Lung (tissue), 12 donors: Measurements from ENCODE around the gene TMEM94. TPM values are rescaled to one million over a fixed set of nuclear protein-coding genes. Genes with fewer than 3 reads are reported as not detected.

ENCODE experiments used
- ATAC-seq: fragments of 200-7000 bp; cut with Tn5 transposase; one replicate; pipeline ENCODE4 v1.9.1; 2020; ENCODE audit warnings: moderate number of reproducible peaks; ENCODE audit not compliant: insufficient read depth, low FRiP score
- DNase-seq, 3 donors: peaks; one replicate each; pipeline ENCODE4 v3.0.0-alpha.2; 2013 to 2017
- H3K27ac ChIP-seq, 2 donors: one replicate each; pipeline ENCODE4 v1.5.1; 2013; ENCODE audit warnings: mild to moderate bottlenecking in 2 of 2, moderate library complexity in 2 of 2, control low read depth in 1 of 2, inconsistent platforms in 1 of 2, low read depth in 1 of 2, low read length in 1 of 2
- H3K27me3 ChIP-seq, 3 donors: one replicate each; pipeline ENCODE4 v1.5.1; 2013; ENCODE audit warnings: low read length in 2 of 3; ENCODE audit not compliant: control insufficient read depth in 3 of 3, insufficient read depth in 3 of 3
- H3K36me3 ChIP-seq, 4 donors: one replicate each; pipeline ENCODE4 v1.5.1; 2013; ENCODE audit warnings: low read length in 4 of 4, mild to moderate bottlenecking in 1 of 4, moderate library complexity in 1 of 4; ENCODE audit not compliant: control insufficient read depth in 4 of 4, insufficient read depth in 4 of 4
- H3K4me1 ChIP-seq, 5 donors: one replicate each; pipeline ENCODE4 v1.5.1; 2013; ENCODE audit warnings: low read length in 5 of 5, mild to moderate bottlenecking in 2 of 5, moderate library complexity in 1 of 5; ENCODE audit not compliant: control insufficient read depth in 5 of 5, insufficient read depth in 5 of 5
- H3K4me3 ChIP-seq: one replicate; pipeline ENCODE4 v1.5.1; 2013; ENCODE audit warnings: mild to moderate bottlenecking, control low read depth, moderate library complexity
- H3K9ac ChIP-seq, 2 donors: one replicate each; pipeline ENCODE4 v1.5.1; 2013; ENCODE audit warnings: low read length in 2 of 2, control low read depth in 1 of 2; ENCODE audit not compliant: insufficient read depth in 1 of 2
- H3K9me3 ChIP-seq, 4 donors: one replicate each; pipeline ENCODE4 v1.5.1; 2013; ENCODE audit warnings: low read length in 3 of 4, mild to moderate bottlenecking in 1 of 4, moderate library complexity in 1 of 4; ENCODE audit not compliant: control insufficient read depth in 4 of 4, insufficient read depth in 3 of 4
- WGBS, 2 donors: extraction: QIAGEN DNeasy Blood & Tissue Kit; methylation state at CpG; one replicate each; pipeline ENCODE4 v1.1.7; 2013; 5-methylcytosine and 5-hydroxymethylcytosine counted together
- polyA plus RNA-seq, 2 donors: library from polyadenylated mRNA; stranded (reverse); fragments of 200-250 nt; gene quantifications; one replicate each; pipeline ENCODE4 v1.2.1, GENCODE V29; 2013
- total RNA-seq, 2 donors: library from RNA; depleted of rRNA in 1 of 2; stranded (reverse); fragments of >200 nt in 1 of 2; gene quantifications; one replicate each; pipeline ENCODE4 v1.2.1, GENCODE V29; 2014 to 2021
- TF ChIP-seq, protein P1 (sequence below): IDR thresholded peaks from 2 replicates; pipeline ENCODE4 v1.5.1; 2012; ENCODE audit warnings: mild to moderate bottlenecking; ENCODE audit errors: control extremely low read depth, extremely low read depth
- donor health status: control.
- donor health status: control.
- donor health status: Bipolar disorder and iron deficiency.
- donor health status: healthy.
- donor health status: DM: yes; HTN: yes; CAD: no.

Gene TMEM94
- total and polyA plus RNA-seq, 4 donors: 40.0 to 82.3 (median 53.3) TPM

- no peaks in the 10 kb centered on the region for H3K36me3 ChIP-seq
- WGBS, 2 donors: 72 to 85% methylated on average over 5 of the region's 5 CpGs
- no peaks in the 10 kb centered on the region for H3K9me3 ChIP-seq
- no peaks in the 10 kb centered on the region for H3K27me3 ChIP-seq
- H3K27ac ChIP-seq: no peak overlapping the region
- DNase-seq (no peak), ATAC-seq (no peak)
- H3K9ac ChIP-seq: no peak overlapping the region
- H3K4me1 ChIP-seq: peaks cover 0 to 3% (median 0%) of the 10 kb centered on the region in 5 donors
- TF ChIP-seq, protein P1, sequence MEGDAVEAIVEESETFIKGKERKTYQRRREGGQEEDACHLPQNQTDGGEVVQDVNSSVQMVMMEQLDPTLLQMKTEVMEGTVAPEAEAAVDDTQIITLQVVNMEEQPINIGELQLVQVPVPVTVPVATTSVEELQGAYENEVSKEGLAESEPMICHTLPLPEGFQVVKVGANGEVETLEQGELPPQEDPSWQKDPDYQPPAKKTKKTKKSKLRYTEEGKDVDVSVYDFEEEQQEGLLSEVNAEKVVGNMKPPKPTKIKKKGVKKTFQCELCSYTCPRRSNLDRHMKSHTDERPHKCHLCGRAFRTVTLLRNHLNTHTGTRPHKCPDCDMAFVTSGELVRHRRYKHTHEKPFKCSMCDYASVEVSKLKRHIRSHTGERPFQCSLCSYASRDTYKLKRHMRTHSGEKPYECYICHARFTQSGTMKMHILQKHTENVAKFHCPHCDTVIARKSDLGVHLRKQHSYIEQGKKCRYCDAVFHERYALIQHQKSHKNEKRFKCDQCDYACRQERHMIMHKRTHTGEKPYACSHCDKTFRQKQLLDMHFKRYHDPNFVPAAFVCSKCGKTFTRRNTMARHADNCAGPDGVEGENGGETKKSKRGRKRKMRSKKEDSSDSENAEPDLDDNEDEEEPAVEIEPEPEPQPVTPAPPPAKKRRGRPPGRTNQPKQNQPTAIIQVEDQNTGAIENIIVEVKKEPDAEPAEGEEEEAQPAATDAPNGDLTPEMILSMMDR: no peak
- no peak overlapping the region for H3K4me3 ChIP-seq
Observed at GRCh38 chr17:75411328-75412067, 44.9 kb upstream of the TMEM94 start.

DNA sequence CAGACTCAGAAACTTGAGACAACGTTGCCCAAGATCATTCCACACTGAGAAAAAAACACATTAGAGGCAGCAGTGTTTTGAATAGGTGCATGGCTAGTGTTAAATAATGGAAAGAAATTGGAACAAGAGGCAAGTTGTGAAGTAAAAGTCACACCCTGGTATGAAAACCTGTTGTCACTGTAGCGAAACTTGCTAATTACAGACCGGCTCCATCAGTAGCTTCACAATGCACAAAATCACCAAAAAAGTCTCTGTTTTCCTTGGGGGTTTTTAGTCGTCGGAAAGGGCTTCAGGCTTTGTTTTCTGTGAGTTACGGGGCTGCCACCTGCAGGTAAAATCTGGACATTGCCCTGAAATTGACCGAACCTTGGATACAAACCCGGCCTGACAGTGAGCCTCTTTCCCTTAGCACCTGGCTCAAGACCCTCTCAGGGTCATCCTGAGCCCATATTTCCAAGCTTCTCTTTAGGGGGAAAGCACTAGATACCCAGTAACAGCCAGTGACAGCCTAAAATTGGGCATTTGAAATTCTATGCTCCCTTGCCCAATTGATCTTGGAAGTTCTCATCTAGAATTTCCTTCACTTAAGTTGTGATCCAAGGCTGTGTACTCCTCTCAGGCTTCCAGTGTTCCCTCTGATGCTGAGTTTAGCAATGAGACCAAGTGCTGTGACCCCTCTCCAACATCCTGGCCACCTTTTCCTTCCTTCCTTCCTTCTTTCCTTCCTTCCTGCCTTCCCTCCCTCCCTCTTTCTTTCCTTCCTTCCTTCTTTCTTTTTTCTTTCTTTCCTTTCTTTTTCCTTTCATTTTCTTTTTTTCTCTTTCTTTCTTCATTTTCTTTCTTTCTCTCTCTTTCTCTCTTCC, 43.7 kb upstream of the TMEM94 start:
- Histone ChIP-seq H3K4me3 (no peak overlapping the region), H3K9ac (no peak overlapping the region), H3K36me3 (no peaks in the 10 kb centered on the region), H3K4me1 (no peaks in the 10 kb centered on the region), H3K27me3 (no peaks in the 10 kb centered on the region), H3K9me3 (no peaks in the 10 kb centered on the region), H3K27ac (no peak overlapping the region)
- 0 to 2% methylated on average over 8 of the region's 8 CpGs for WGBS, 2 donors
- ATAC-seq (peak; percentile 72), DNase-seq (peak; percentile 73 to 80 (median 79))
- TF ChIP-seq, protein P1: peak; percentile 82

DNA sequence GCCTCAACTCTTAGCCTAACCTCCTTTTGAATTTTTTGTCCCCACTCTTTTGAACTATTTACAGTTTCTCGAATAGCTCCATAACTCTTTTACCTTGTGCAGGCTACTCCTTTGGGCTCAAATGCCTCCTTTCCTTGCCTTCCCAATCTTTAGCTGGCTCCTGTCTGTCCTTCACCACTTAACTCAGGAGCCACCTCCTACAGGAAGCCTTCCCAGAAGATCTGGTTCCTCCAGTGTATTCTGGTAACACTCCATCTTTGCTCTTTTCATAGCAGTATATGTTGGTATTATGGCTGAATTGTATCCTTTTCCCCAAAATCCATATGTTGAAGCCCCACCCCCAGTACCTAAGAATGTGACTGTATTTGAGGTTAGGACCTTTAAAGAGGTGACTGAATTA, 41.9 kb upstream of the TMEM94 start:
- no peak overlapping the region for H3K4me3 ChIP-seq
- H3K36me3 ChIP-seq: no peaks in the 10 kb centered on the region
- TF ChIP-seq, protein P1: no peak
- H3K27ac ChIP-seq: no peak overlapping the region
- no peaks in the 10 kb centered on the region for H3K4me1 ChIP-seq
- WGBS, 2 donors: 81 to 96% methylated on average over 1 of the region's 1 CpG
- no peaks in the 10 kb centered on the region for H3K27me3 ChIP-seq
- H3K9me3 ChIP-seq: no peaks in the 10 kb centered on the region
- ATAC-seq (no peak), DNase-seq (no peak)
- H3K9ac ChIP-seq: no peak overlapping the region
